CD4-positive, alpha-beta T cell treated with Interleukin-21 for 1 hour (primary cell): ENCODE results near the gene NUDT7.

Experiments used
- DNase-seq: peaks from one replicate; pipeline ENCODE4 v3.0.0-alpha.2; 2020

The NUDT7 gene

DNA sequence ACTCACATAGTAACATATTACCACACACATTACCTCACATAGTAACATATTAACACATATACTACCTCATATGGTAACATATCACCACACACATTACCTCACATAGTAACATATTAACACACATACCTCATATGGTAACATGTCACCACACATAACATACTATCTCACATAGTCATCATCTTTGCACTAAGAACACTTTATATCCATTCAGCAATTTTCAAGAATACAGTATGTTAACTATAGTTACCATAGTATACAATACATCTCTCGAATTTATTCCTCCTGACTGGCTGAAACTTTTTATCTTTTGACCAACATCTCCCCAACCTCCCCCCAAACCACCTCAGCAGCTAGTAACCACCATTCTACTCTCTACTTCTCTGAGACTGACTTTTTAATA lies 7.6 kb downstream of the NUDT7 start:
- DNase-seq = no peak

DNA sequence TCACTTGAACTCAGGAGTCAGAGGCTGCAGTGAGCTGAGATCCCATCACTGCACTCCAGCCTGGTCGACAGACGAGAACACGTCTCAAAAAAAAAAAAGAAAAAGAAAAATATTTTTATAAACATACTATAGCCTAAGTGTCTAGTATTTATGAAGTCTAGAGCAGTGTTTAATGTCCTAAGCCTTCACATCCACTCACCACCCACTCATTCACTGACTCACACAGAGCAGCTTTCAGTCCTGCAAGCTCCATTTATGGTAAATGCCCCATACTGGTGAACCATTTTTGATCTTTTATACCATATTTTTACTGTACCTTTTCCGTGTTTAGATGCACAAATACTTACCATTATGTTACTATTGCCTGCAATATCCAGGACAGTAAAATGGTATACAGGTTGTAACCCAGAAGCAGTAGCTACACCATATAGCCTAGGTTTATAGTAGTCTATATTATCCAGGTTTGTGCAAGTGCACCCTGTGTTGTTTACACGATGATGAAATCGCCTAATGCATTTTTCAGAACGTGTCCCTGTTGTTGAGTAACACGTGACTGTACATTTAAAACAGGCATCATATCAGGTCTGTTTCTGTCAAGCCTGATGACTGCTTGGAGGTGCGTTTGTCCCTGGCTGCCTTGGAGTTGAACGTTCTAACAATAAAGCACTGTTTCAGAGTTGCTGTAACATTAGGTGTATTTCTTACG lies 10.1 kb downstream of the NUDT7 start:
- no peak for DNase-seq

DNA sequence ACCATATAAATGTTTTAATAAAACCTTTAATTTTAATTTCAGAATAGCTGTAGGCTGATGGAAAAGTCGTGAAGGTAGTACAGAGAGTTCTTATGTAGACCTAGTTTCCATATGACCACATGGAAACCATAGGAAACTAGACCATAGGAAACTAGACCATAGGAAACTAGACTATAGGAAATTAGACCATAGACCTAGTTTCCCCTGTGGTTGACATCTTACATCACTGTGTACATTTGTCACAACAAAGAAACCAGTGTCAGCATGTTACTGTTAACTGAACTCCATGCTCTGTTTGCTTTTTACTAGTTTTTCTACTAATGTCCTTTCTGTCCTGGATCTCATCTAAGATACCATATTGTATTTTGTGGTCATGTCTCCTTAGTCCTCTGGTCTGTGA lies 14.6 kb downstream of the NUDT7 start:
- no peak for DNase-seq

GRCh38 chr16:77738706-77739558 lies 16.6 kb downstream of the NUDT7 start:
- no peak for DNase-seq

GRCh38 chr16:77739559-77739892 lies 17.2 kb downstream of the NUDT7 start:
- no peak for DNase-seq

GRCh38 chr16:77744141-77744540 lies 21.8 kb downstream of the NUDT7 start:
- no peak for DNase-seq

GRCh38 chr16:77745972-77746371 lies 23.7 kb downstream of the NUDT7 start:
- no peak for DNase-seq

DNA sequence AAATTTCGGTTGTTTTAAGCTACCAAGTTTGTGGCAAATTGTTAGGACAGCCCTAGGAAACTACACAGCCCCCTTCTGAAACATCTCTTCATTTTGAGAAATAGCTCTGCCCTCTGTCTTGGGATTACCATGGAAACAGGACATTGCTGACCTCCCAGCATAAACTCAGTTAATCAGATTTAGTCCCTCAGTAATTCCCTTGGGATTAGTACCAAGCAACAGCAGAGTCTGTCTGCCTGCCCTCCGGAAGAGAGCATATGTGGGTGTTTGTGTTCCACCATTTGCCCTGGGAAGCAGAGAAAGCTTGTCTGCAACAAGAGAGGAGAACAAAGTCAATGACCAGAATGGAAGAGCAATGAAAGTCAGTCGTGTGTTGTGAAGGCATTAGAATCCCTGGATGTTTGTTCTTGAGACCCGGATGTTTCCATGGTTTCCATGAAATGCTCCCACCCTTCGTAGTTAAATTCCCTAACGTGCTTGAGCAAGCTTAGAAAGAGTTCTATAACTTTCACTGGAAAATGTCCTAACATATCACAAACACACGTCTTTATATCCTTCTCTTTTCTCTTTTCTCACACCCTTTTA lies 26.2 kb downstream of the NUDT7 start:
- no peak for DNase-seq

DNA sequence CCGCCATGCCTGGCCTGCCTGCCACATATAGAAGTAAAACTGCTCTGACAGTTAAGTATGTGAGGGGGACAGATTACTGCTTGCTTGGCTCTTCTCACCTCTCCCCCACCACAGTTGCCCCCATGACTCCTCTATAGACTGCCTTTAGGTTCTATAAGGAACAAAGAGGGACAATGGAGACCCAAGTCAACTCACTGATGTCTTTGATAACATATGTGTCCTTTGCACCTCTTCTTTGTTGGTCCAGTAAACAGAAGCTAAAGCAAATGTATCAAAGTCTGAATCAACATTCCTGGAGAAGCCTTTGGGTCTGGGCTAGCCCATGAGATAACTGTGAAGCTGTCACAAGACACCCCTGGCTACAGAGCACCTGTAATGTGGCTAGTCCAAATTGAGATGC lies 27.1 kb downstream of the NUDT7 start:
- DNase-seq = no peak

DNA sequence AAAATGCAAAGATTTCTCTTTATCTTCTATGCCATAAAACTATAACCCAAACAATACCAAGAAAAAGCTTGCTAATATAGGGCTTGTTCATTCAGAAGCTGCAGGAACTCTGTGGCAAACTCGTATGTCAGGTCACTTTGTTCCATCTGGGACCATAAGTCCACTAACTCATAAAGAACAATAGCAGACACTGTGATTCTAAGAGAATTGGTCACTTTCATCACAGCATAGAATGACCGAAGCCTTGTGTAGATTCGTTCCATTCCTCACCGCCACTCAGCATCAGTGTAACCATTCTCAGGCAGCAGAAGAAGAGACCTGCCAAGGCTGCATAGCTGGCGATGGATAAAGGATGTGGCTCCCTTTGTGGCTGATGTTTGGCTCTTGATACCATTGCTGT lies 35.7 kb downstream of the NUDT7 start:
- DNase-seq = no peak

- no peak for DNase-seq
Observed at GRCh38 chr16:77758508-77758907, 36.2 kb downstream of the NUDT7 start.

- no peak for DNase-seq
Observed at GRCh38 chr16:77759201-77759600, 36.9 kb downstream of the NUDT7 start.

GRCh38 chr16:77759821-77760220 lies 37.5 kb downstream of the NUDT7 start:
- no peak for DNase-seq

DNA sequence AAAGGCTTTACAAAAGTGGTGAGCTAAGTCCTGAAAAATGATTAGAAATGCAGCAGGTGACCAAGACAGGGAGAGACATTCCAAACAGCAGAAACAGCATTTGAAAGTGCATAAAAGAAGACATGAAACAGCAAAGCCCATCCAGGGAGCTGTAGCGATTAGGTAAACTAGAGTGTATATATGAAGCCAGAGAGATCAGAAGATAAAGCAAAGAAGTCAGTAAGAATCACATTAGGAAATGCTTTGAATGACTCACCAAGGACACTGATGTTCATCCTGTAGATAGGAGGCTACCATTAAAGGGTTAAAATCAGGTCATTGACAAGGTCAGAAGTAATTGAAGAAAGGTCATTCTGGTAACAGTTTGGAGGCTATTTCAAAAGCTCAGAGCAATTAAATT lies 38.5 kb downstream of the NUDT7 start:
- no peak for DNase-seq

DNA sequence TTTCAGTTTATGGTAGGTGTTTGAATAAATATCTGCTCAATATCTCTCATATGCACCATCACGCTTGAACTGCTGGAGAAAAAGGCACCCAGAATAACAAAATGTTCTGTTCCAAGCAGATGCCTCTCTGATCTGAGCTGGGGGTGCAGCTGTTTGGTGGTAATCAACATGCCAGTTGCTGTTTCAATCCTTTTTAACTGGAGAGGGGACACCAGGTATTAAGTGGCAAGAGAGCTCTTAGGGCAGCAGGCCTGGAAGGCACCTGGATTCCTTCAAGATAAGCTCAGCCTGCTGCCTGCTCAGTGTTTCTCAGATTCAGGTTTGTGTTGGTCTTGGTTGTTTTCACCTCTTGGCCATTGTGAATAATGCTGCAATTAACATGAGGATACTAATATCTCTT lies 38.9 kb downstream of the NUDT7 start:
- no peak for DNase-seq

- DNase-seq = no peak
Observed at GRCh38 chr16:77762262-77762661, 39.9 kb downstream of the NUDT7 start.

GRCh38 chr16:77763994-77764393 lies 41.7 kb downstream of the NUDT7 start:
- DNase-seq = no peak

- no peak for DNase-seq
Observed at GRCh38 chr16:77767211-77767610, 44.9 kb downstream of the NUDT7 start.

DNA sequence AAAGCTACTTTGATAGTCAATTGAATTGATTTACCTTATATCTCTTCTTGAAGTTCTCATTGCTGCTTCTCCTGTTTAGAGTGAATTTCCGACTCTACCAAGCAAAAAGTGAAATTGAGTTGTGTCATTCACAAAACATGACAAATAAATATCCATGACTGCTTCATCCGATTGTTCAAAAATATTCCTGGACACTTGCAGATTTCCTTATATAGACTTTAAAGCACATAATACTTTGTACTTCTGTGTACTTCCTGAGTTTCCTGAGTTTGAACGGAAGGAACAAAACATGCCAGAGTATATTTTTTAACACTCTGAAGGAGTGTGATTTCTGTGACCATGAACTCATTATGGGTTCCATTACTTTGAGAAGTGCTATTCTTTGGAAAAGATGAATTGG lies 45.5 kb downstream of the NUDT7 start:
- DNase-seq = no peak

GRCh38 chr16:77775911-77776909 lies 53.9 kb downstream of the NUDT7 start:
- DNase-seq = no peak

DNA sequence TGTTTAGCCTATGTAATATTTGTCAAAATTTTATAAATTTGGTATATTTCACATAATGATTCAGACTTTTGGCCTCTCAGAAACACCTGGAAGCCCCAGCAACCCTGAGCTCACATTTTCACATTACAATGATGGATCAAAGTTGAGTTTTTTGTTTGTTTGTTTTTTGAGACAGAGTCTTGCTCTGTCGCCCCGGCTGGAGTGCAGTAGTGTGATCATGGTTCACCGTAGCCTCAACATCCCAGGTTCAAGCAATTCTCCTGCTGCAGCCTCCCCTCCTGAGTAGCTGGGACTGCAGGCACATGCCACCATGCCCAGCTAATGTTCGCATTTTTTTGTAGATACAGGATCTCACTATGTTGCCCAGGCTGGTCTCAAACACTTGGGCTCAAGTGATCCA lies 55.4 kb downstream of the NUDT7 start:
- DNase-seq = no peak

DNA sequence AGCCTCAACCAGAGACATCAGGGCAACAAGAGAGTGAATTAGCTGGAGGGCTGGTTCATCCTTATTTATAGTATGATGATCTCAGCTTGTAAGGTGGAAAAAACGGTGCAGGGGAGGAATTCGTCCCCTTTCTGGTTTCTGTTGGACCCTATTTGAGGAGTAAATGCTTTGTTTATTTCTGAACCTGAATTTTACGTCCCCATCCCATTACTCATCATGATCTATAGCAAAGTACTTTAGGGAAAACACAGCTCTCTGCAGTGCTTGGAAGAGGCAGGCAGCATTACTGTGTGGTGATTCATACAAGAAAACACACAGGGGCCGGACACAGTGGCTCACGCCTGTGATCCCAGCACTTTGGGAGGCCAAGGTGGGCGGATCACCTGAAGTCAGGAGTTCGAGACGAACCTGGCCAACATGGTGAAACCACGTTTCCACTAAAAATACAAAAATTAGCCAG lies 58.1 kb downstream of the NUDT7 start:
- DNase-seq = no peak

DNA sequence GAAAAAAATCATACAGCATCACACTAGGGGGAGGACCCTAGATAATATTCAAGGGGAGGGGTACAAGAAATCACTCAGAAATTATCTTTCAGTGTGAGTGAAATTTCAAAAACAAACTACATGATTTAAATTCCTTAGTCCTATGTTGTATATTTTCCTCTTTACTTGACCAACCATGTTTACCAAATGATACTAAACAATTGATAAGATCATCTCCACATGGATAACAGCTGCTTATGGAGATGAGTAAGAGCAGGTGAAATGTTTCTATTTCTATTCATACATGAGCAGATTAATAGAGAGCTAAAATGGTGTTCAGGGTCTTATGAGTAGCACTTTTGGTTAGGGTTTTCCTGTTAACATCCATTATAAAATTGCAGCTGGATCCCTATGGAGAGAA lies 58.8 kb downstream of the NUDT7 start:
- DNase-seq = no peak
